Measurements from ENCODE around the gene DDX28.

GRCh38 chr16:68061396-68061795 is 38.4 kb upstream of the DDX28 start:
- no peak for TF ChIP-seq CTCF (IDR thresholded peaks at IDR 0.05)
- TF ChIP-seq POLR2A (IDR thresholded peaks at IDR 0.05): no peak

Data from testis (tissue), 2 donors.